Motor neuron (in vitro differentiated cells): ENCODE results near the gene TDP1. TPM values are rescaled to one million over a fixed set of nuclear protein-coding genes. Genes with fewer than 3 reads are reported as not detected.

ENCODE experiments used
- ATAC-seq, 8 experiments: fragments of 200-7000 bp; cut with Tn5 transposase; replicated peaks in 6 of 8; 2 replicates each; pipeline ENCODE4 v1.8.0; 2021; ENCODE audit warnings: mild to moderate bottlenecking in 8 of 8, moderate library complexity in 8 of 8
- H3K27ac ChIP-seq, 2 donors: fragments of 250-450 bp; sonication (Bioruptor Pico); 2 replicates each; pipeline ENCODE4 v1.9.0; 2021; ENCODE audit warnings: antibody characterized with exemption in 2 of 2, mild to moderate bottlenecking in 2 of 2, moderate library complexity in 1 of 2
- H3K4me1 ChIP-seq, 2 donors: fragments of 250-450 bp; sonication (Bioruptor Pico); replicated peaks in 1 of 2; 2 replicates each; pipeline ENCODE4 v1.6.1; 2021; ENCODE audit warnings: antibody characterized with exemption in 2 of 2, mild to moderate bottlenecking in 2 of 2, moderate library complexity in 1 of 2
- H3K4me3 ChIP-seq, 5 donors: fragments of 250-450 bp; sonication (Bioruptor Pico); 2 replicates each; pipeline ENCODE4 v1.9.0; 2021; ENCODE audit warnings: antibody characterized with exemption in 5 of 5, mild to moderate bottlenecking in 5 of 5, moderate library complexity in 4 of 5
- WGBS, 10 experiments: fragments of 450-650 bp; shearing (Covaris generic); methylation state at CpG; one replicate each; pipeline ENCODE4 v1.0.0; 2022; 5-methylcytosine and 5-hydroxymethylcytosine counted together
- in situ Hi-C, 9 experiments: fragments of 400-800 bp; cut with MboI; loops; one replicate each; pipeline ENCODE4 v1.15.0; 2021; ENCODE audit warnings: low sequenced_read_pairs in 9 of 9, low pct_unique_long_range_greater_than_20kb in 2 of 9; ENCODE audit not compliant: unreplicated experiment in 9 of 9
- total RNA-seq, 8 experiments: library from RNA; unstranded; fragments of 300-600 nt; gene quantifications; 2 replicates each; pipeline versions ENCODE4 v1.2.3 to v1.2.4, GENCODE V29; 2022

TDP1 gene
- total RNA-seq, 8 experiments from 2014 or later: 13.5 to 156 (median 29.0) TPM

- Histone ChIP-seq H3K4me3 (no peak overlapping the region), H3K4me1 (no peaks in the 10 kb centered on the region), H3K27ac (no peak overlapping the region)
- peak in 1 of 8 experiments; percentile 70 for ATAC-seq
- 33 to 43% methylated on average over 2 of the region's 2 CpGs; no CpG with 5 or more reads in 8 of the 10 experiments for WGBS, 10 experiments
- in situ Hi-C loops: no loop called here
These were observed 89.9 kb downstream of the TDP1 start for GRCh38 chr14:90045616-90046015.

GRCh38 chr14:90049390-90049789 is 93.7 kb downstream of the TDP1 start:
- no peak overlapping the region for H3K4me3 ChIP-seq
- 17 to 88% (median 44%) methylated on average over 1 to 3 of the region's 3 CpGs; no CpG with 5 or more reads in 1 of the 10 experiments for WGBS, 10 experiments
- in situ Hi-C loops: no loop called here
- ATAC-seq: no peak
- H3K4me1 ChIP-seq: no peaks in the 10 kb centered on the region
- no peak overlapping the region for H3K27ac ChIP-seq

GRCh38 chr14:90050271-90050670 is 94.5 kb downstream of the TDP1 start:
- Histone ChIP-seq H3K4me3 (no peak overlapping the region), H3K27ac (no peak overlapping the region), H3K4me1 (no peaks in the 10 kb centered on the region)
- in situ Hi-C loops: no loop called here
- WGBS, 10 experiments: 79 to 100% (median 95%) methylated on average over 1 to 4 of the region's 4 CpGs; no CpG with 5 or more reads in 2 of the 10 experiments
- no peak for ATAC-seq

- H3K4me1 ChIP-seq: no peaks in the 10 kb centered on the region
- no peak overlapping the region for H3K27ac ChIP-seq
- H3K4me3 ChIP-seq: no peak overlapping the region
- in situ Hi-C loops: no loop called here
- 0 to 100% (median 50%) methylated on average over 1 to 2 of the region's 2 CpGs; no CpG with 5 or more reads in 1 of the 10 experiments for WGBS, 10 experiments
- ATAC-seq: no peak
These were observed 97.3 kb downstream of the TDP1 start for GRCh38 chr14:90053044-90053443.

GRCh38 chr14:90054803-90055202 is 99.1 kb downstream of the TDP1 start:
- in situ Hi-C loops: no loop called here
- Histone ChIP-seq H3K4me3 (no peak overlapping the region), H3K27ac (no peak overlapping the region), H3K4me1 (no peaks in the 10 kb centered on the region)
- ATAC-seq: no peak
- WGBS, 10 experiments: 0 to 100% (median 50%) methylated on average over 1 of the region's 1 CpG; no CpG with 5 or more reads in 4 of the 10 experiments

- H3K4me3 ChIP-seq: no peak overlapping the region
- no peak for ATAC-seq
- 0 to 92% (median 48%) methylated on average over 1 to 8 of the region's 8 CpGs; no CpG with 5 or more reads in 1 of the 10 experiments for WGBS, 10 experiments
These were observed 101.1 kb downstream of the TDP1 start for GRCh38 chr14:90056826-90057225.

GRCh38 chr14:90058876-90059458 is 103.2 kb downstream of the TDP1 start:
- in situ Hi-C loops: no loop called here

More at GRCh38 chr14:90056826-90057225, 101.1 kb downstream of the TDP1 start:
- in situ Hi-C loops: no loop called here
- Histone ChIP-seq H3K27ac (no peak overlapping the region), H3K4me1 (no peaks in the 10 kb centered on the region)

GRCh38 chr14:90060312-90060964 is 104.7 kb downstream of the TDP1 start:
- Histone ChIP-seq H3K4me3 (peak overlapping the region; percentile 32 to 43 (median 39)), H3K27ac (no peak overlapping the region), H3K4me1 (no peaks in the 10 kb centered on the region)
- peak; percentile 78 to 95 (median 91) for ATAC-seq
- in situ Hi-C loops: no loop called here
- 0 to 33% (median 0%) methylated on average over 1 to 5 of the region's 80 CpGs; no CpG with 5 or more reads in 5 of the 10 experiments for WGBS, 10 experiments

More at GRCh38 chr14:90058876-90059458, 103.2 kb downstream of the TDP1 start:
- no peak overlapping the region for H3K4me3 ChIP-seq
- H3K27ac ChIP-seq: no peak overlapping the region
- WGBS, 10 experiments: 45 to 100% (median 92%) methylated on average over 4 to 7 of the region's 7 CpGs
- H3K4me1 ChIP-seq: no peaks in the 10 kb centered on the region
- peak in 1 of 8 experiments; percentile 16 for ATAC-seq

- Histone ChIP-seq H3K4me1 (no peaks in the 10 kb centered on the region), H3K4me3 (peak overlapping the region; percentile 32 to 43 (median 39)), H3K27ac (no peak overlapping the region)
- ATAC-seq: peak in 4 of 8 experiments; percentile 1 to 8 (median 2)
- 0 to 1% (median 0%) methylated on average over 2 to 22 of the region's 60 CpGs; no CpG with 5 or more reads in 7 of the 10 experiments for WGBS, 10 experiments
- in situ Hi-C loops: no loop called here
These were observed 105.4 kb downstream of the TDP1 start for GRCh38 chr14:90060965-90061684.

GRCh38 chr14:90061685-90062126 is 106.0 kb downstream of the TDP1 start, which contains the start of gene KCNK13:
KCNK13 (plus strand) TSS chr14:90061994; CDS start chr14:90062206, 212 bp downstream.
- Histone ChIP-seq H3K4me3 (peak within 1 kb of the TSS; percentile 32 to 43 (median 39)), H3K4me1 (no peaks in the 10 kb centered on the region), H3K27ac (no peak within 1 kb of the TSS)
- in situ Hi-C loops: no loop called here
- 0 to 4% methylated on average over 4 to 9 of the region's 52 CpGs; no CpG with 5 or more reads in 8 of the 10 experiments for WGBS, 10 experiments
- peak in 3 of 8 experiments; percentile 6 to 8 (median 7) for ATAC-seq

- in situ Hi-C loops: no loop called here
- 0 to 9% (median 2%) methylated on average over 1 to 20 of the region's 63 CpGs; no CpG with 5 or more reads in 4 of the 10 experiments for WGBS, 10 experiments
- Histone ChIP-seq H3K4me1 (no peaks in the 10 kb centered on the region), H3K4me3 (peak overlapping the region; percentile 10 to 32 (median 28)), H3K27ac (no peak overlapping the region)
- peak in 4 of 8 experiments; percentile 8 to 39 (median 12) for ATAC-seq
These were observed 106.5 kb downstream of the TDP1 start for GRCh38 chr14:90062127-90062794.

GRCh38 chr14:90062822-90063539 is 107.3 kb downstream of the TDP1 start:
- H3K4me1 ChIP-seq: no peaks in the 10 kb centered on the region
- in situ Hi-C loops: no loop called here
- H3K4me3 ChIP-seq: no peak overlapping the region
- no peak for ATAC-seq
- H3K27ac ChIP-seq: no peak overlapping the region
- WGBS, 10 experiments: 12 to 31% (median 24%) methylated on average over 2 to 10 of the region's 11 CpGs
